ENCODE data around the gene FGF16.

DNA sequence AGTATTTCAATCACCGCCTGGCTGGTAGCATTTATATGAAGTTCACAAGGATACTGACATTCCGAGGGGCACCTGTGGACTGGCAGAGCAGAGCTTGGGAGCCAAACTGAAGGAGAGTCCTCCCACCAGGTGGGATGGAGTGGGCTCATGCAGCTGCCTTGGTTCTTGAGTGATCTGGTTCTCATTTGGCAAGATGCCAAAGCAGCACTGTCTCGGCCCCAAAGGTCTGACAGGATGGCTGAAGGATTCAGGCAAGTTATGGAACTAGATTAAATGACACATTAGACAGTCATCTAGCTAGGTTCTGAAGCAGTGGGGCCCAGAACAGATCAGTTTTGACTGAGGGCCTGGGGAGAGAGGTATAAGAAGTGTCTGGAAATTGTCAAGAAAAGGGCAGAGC, 3.2 kb downstream of the FGF16 start:
- TF ChIP-seq, protein P1, sequence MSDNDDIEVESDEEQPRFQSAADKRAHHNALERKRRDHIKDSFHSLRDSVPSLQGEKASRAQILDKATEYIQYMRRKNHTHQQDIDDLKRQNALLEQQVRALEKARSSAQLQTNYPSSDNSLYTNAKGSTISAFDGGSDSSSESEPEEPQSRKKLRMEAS (IDR thresholded peaks at IDR 0.05; ENCODE audit: low read depth) = no peak
- TF ChIP-seq POLR2AphosphoS5 (IDR thresholded peaks at IDR 0.05; ENCODE audit: low read depth, low read length) (no peak), EP300 (IDR thresholded peaks at IDR 0.05; ENCODE audit: borderline replicate concordance in 1 of 2, low read depth in 1 of 2, low read length in 1 of 2) (no peak), TAF1 (IDR thresholded peaks at IDR 0.05; ENCODE audit: borderline replicate concordance, low read depth, low read length) (no peak), RFX5 (IDR thresholded peaks at IDR 0.05; ENCODE audit: low read length) (no peak), SMC3 (IDR thresholded peaks at IDR 0.05; ENCODE audit: low read depth, low read length) (no peak), JUND (IDR thresholded peaks at IDR 0.05) (no peak), RAD21 (IDR thresholded peaks at IDR 0.05; ENCODE audit: low read length) (no peak), GABPA (IDR thresholded peaks at IDR 0.05; ENCODE audit: low read depth) (no peak), CHD2 (IDR thresholded peaks at IDR 0.05; ENCODE audit: low read length, partially characterized antibody) (no peak), SIN3A (IDR thresholded peaks at IDR 0.05; ENCODE audit: borderline replicate concordance, low read depth, low read length) (no peak)
- TF ChIP-seq, protein P2, sequence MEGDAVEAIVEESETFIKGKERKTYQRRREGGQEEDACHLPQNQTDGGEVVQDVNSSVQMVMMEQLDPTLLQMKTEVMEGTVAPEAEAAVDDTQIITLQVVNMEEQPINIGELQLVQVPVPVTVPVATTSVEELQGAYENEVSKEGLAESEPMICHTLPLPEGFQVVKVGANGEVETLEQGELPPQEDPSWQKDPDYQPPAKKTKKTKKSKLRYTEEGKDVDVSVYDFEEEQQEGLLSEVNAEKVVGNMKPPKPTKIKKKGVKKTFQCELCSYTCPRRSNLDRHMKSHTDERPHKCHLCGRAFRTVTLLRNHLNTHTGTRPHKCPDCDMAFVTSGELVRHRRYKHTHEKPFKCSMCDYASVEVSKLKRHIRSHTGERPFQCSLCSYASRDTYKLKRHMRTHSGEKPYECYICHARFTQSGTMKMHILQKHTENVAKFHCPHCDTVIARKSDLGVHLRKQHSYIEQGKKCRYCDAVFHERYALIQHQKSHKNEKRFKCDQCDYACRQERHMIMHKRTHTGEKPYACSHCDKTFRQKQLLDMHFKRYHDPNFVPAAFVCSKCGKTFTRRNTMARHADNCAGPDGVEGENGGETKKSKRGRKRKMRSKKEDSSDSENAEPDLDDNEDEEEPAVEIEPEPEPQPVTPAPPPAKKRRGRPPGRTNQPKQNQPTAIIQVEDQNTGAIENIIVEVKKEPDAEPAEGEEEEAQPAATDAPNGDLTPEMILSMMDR (IDR thresholded peaks at IDR 0.05) = no peak
- TF ChIP-seq, protein P3, sequence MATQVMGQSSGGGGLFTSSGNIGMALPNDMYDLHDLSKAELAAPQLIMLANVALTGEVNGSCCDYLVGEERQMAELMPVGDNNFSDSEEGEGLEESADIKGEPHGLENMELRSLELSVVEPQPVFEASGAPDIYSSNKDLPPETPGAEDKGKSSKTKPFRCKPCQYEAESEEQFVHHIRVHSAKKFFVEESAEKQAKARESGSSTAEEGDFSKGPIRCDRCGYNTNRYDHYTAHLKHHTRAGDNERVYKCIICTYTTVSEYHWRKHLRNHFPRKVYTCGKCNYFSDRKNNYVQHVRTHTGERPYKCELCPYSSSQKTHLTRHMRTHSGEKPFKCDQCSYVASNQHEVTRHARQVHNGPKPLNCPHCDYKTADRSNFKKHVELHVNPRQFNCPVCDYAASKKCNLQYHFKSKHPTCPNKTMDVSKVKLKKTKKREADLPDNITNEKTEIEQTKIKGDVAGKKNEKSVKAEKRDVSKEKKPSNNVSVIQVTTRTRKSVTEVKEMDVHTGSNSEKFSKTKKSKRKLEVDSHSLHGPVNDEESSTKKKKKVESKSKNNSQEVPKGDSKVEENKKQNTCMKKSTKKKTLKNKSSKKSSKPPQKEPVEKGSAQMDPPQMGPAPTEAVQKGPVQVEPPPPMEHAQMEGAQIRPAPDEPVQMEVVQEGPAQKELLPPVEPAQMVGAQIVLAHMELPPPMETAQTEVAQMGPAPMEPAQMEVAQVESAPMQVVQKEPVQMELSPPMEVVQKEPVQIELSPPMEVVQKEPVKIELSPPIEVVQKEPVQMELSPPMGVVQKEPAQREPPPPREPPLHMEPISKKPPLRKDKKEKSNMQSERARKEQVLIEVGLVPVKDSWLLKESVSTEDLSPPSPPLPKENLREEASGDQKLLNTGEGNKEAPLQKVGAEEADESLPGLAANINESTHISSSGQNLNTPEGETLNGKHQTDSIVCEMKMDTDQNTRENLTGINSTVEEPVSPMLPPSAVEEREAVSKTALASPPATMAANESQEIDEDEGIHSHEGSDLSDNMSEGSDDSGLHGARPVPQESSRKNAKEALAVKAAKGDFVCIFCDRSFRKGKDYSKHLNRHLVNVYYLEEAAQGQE (IDR thresholded peaks at IDR 0.05; ENCODE audit: low read depth, low read length) = no peak
- TF ChIP-seq, protein P4, sequence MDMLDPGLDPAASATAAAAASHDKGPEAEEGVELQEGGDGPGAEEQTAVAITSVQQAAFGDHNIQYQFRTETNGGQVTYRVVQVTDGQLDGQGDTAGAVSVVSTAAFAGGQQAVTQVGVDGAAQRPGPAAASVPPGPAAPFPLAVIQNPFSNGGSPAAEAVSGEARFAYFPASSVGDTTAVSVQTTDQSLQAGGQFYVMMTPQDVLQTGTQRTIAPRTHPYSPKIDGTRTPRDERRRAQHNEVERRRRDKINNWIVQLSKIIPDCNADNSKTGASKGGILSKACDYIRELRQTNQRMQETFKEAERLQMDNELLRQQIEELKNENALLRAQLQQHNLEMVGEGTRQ (IDR thresholded peaks at IDR 0.05; ENCODE audit: borderline replicate concordance, low read depth, low read length) = no peak
